ENCODE results near the gene RITA1.
"Not testable (repeated sequence)": the region's sequence is repeated elsewhere in the genome, so short reads cannot be mapped to it uniquely, and the experiment has no call there.

RITA1 gene

GRCh38 chr12:113201187-113202177, 16.0 kb downstream of the RITA1 start:
- no peak for DNase-seq (ENCODE audit: low read depth in 2 of 2, low spot score in 1 of 2)

- DNase-seq (ENCODE audit: low read depth in 2 of 2, low spot score in 1 of 2): no peak
These were observed 17.0 kb downstream of the RITA1 start for GRCh38 chr12:113202300-113203075.

GRCh38 chr12:113203852-113204760, 18.6 kb downstream of the RITA1 start:
- no peak for DNase-seq (ENCODE audit: low read depth in 2 of 2, low spot score in 1 of 2)

- DNase-seq (ENCODE audit: low read depth in 2 of 2, low spot score in 1 of 2): no peak
These were observed 19.3 kb downstream of the RITA1 start for GRCh38 chr12:113204804-113205203.

- DNase-seq (ENCODE audit: low read depth in 2 of 2, low spot score in 1 of 2): not testable (repeated sequence)
These were observed 21.3 kb downstream of the RITA1 start for GRCh38 chr12:113206802-113207201.

GRCh38 chr12:113207613-113208040, 22.1 kb downstream of the RITA1 start:
- DNase-seq (ENCODE audit: low read depth in 2 of 2, low spot score in 1 of 2): no peak

GRCh38 chr12:113208041-113208934, 22.8 kb downstream of the RITA1 start:
- peak in 1 of 2 donors; percentile 21 for DNase-seq (ENCODE audit: low read depth in 2 of 2, low spot score in 1 of 2)

- no peak for DNase-seq (ENCODE audit: low read depth in 2 of 2, low spot score in 1 of 2)
These were observed 25.6 kb downstream of the RITA1 start for GRCh38 chr12:113211160-113211559.

GRCh38 chr12:113214895-113215400, 29.4 kb downstream of the RITA1 start:
- no peak for DNase-seq (ENCODE audit: low read depth in 2 of 2, low spot score in 1 of 2)

- no peak for DNase-seq (ENCODE audit: low read depth in 2 of 2, low spot score in 1 of 2)
These were observed 30.5 kb downstream of the RITA1 start for GRCh38 chr12:113216027-113216426.

GRCh38 chr12:113220593-113221180, 35.2 kb downstream of the RITA1 start:
- DNase-seq (ENCODE audit: low read depth in 2 of 2, low spot score in 1 of 2): no peak

- DNase-seq (ENCODE audit: low read depth in 2 of 2, low spot score in 1 of 2): peak; percentile 97 to 98
These were observed 35.9 kb downstream of the RITA1 start, which contains the start of gene TPCN1 for GRCh38 chr12:113221181-113221996. TPCN1 (plus strand) TSS chr12:113221464; CDS start chr12:113226853, 5,389 bp downstream.

- no peak for DNase-seq (ENCODE audit: low read depth in 2 of 2, low spot score in 1 of 2)
These were observed 36.6 kb downstream of the RITA1 start for GRCh38 chr12:113221997-113222729.

- DNase-seq (ENCODE audit: low read depth in 2 of 2, low spot score in 1 of 2): no peak
These were observed 37.4 kb downstream of the RITA1 start for GRCh38 chr12:113222730-113223531.

- no peak for DNase-seq (ENCODE audit: low read depth in 2 of 2, low spot score in 1 of 2)
These were observed 39.4 kb downstream of the RITA1 start for GRCh38 chr12:113224955-113225354.

- DNase-seq (ENCODE audit: low read depth in 2 of 2, low spot score in 1 of 2): no peak
These were observed 41.4 kb downstream of the RITA1 start for GRCh38 chr12:113226696-113227568.
